ENCODE data around the gene DLX5. TPM values are rescaled to one million over a fixed set of nuclear protein-coding genes. Genes with fewer than 3 reads are reported as not detected.

DLX5 gene
- total RNA-seq, 1 donor = 2.5 TPM

DNA sequence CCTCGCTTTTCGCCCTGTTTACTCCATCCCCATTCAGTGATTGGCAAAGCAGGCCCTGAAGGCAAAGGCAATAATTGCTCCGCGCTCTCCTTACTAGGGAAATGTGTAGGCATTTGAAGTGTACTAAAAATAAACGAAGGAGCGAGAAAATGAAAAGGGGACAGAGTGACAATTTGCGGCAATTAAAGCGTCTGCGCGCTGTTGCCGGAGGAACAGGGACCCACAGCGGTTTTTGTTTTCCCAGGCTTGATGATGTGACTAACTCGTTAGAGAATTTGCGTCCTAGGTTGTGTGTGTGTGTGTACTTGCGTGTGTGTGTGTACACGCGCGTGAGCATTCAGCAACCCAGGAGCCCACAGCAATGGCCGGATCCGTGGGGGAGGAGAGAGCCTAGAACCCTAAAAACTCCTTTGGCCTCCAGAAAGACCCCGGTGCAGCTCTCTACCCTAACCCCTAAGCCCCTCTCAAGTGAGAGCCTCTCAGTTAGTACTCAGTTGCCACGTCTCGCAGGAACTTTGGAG lies 27.1 kb downstream of the DLX5 start:
- H2AFZ ChIP-seq (ENCODE audit: low read length) = no peak overlapping the region
- no peaks in the 10 kb centered on the region for H3K79me2 ChIP-seq (ENCODE audit: insufficient read depth, low read length)
- DNase-seq (ENCODE audit: insufficient read length, low spot score, missing footprints) = no peak
- TF ChIP-seq, protein P1, sequence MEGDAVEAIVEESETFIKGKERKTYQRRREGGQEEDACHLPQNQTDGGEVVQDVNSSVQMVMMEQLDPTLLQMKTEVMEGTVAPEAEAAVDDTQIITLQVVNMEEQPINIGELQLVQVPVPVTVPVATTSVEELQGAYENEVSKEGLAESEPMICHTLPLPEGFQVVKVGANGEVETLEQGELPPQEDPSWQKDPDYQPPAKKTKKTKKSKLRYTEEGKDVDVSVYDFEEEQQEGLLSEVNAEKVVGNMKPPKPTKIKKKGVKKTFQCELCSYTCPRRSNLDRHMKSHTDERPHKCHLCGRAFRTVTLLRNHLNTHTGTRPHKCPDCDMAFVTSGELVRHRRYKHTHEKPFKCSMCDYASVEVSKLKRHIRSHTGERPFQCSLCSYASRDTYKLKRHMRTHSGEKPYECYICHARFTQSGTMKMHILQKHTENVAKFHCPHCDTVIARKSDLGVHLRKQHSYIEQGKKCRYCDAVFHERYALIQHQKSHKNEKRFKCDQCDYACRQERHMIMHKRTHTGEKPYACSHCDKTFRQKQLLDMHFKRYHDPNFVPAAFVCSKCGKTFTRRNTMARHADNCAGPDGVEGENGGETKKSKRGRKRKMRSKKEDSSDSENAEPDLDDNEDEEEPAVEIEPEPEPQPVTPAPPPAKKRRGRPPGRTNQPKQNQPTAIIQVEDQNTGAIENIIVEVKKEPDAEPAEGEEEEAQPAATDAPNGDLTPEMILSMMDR (IDR thresholded peaks at IDR 0.05; ENCODE audit: extremely low read depth, low read depth, low read length) = no peak
- H3K36me3 ChIP-seq (ENCODE audit: insufficient read depth, low read length) = no peaks in the 10 kb centered on the region
- H4K20me1 ChIP-seq (ENCODE audit: insufficient read depth, low read length) = no peaks in the 10 kb centered on the region
- H3K9me3 ChIP-seq (ENCODE audit: low read depth, low read length) = no peaks in the 10 kb centered on the region
- H3K4me2 ChIP-seq (ENCODE audit: insufficient read depth, low read length) = no peak overlapping the region
- no peaks in the 10 kb centered on the region for H3K27me3 ChIP-seq (ENCODE audit: insufficient read depth, low read length)
- no peak overlapping the region for H3K4me3 ChIP-seq (ENCODE audit: insufficient read depth, low read length)
- H3K27ac ChIP-seq (ENCODE audit: low read depth, low read length) = no peak overlapping the region
- H3K4me1 ChIP-seq (ENCODE audit: insufficient read depth, low read length) = no peaks in the 10 kb centered on the region

DNA sequence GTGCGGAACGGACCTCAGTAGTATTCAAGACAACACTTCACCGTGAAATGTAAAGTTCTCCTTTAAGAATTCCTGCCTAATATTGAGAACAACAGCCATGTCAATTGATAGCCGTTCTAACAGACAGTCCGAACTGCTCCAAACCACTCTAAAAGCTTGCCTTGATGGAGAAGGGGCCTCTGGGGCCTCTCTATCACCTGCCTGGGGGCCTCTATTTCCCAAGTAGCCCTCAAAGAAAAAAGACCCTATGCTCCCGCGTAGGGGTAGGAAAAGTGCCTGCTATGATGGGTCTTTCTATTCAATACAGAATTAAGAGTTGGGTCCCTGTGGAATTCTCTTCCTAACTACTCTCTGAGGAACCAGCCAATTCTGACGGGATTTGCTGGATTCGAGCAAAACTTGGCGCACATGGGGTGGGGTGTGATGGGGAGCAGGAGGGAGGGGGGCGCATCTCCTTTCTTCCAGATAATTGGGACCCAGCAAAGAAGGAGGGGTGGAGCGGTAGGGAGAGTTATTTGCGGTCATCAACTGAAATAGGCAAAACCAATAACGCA lies 27.6 kb downstream of the DLX5 start:
- no peak for DNase-seq (ENCODE audit: insufficient read length, low spot score, missing footprints)
- H3K27ac ChIP-seq (ENCODE audit: low read depth, low read length) = no peak overlapping the region
- no peaks in the 10 kb centered on the region for H3K4me1 ChIP-seq (ENCODE audit: insufficient read depth, low read length)
- no peaks in the 10 kb centered on the region for H3K36me3 ChIP-seq (ENCODE audit: insufficient read depth, low read length)
- H3K4me2 ChIP-seq (ENCODE audit: insufficient read depth, low read length) = no peak overlapping the region
- no peaks in the 10 kb centered on the region for H3K79me2 ChIP-seq (ENCODE audit: insufficient read depth, low read length)
- TF ChIP-seq, protein P1 (IDR thresholded peaks at IDR 0.05; ENCODE audit: extremely low read depth, low read depth, low read length) = no peak
- no peak overlapping the region for H3K4me3 ChIP-seq (ENCODE audit: insufficient read depth, low read length)
- no peaks in the 10 kb centered on the region for H3K27me3 ChIP-seq (ENCODE audit: insufficient read depth, low read length)
- H3K9me3 ChIP-seq (ENCODE audit: low read depth, low read length) = no peaks in the 10 kb centered on the region
- no peak overlapping the region for H2AFZ ChIP-seq (ENCODE audit: low read length)
- no peaks in the 10 kb centered on the region for H4K20me1 ChIP-seq (ENCODE audit: insufficient read depth, low read length)

DNA sequence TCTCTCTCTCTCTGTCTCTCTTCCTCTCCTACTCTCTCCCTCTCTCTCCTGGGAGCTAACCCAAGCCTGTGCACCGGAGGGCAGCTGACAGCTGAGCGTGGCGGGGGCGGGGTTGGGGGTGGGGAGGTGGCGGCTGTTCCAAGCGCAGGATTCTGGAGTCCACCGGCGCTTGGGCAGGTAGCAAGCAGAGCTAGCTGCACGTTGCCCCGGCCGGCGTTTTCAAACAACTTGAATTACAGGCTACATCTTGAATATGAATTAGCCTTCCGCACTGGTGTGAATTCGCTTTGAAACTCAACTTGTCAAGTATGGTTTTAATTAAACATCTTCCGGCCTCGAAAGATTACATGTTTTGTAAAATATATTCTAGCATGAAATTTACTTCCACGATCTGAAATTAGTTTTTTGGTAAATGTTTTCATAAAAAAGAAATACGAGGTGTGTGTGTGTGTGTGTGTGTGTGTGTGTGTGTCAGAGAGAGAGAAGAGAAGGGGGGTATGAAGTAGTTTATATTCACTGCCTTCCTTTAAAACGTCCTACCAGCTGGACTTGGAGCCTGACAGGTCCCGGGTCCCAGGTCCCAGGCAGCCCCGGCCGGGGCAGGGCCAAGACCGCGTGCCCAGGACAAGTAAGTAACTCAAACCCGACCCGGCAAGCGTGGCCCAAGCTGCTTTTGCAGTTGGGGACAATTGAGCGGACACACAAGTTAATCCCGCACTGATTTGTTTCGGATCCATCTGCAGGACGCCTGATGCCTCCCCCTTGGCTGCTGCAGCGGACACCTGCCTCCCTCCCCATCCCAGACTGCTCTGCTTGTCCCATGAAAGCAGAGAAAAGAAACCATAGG lies 28.3 kb downstream of the DLX5 start:
- Histone ChIP-seq H3K4me2 (ENCODE audit: insufficient read depth, low read length) (peak overlapping the region; percentile 45), H3K9me3 (ENCODE audit: low read depth, low read length) (no peaks in the 10 kb centered on the region), H3K4me1 (ENCODE audit: insufficient read depth, low read length) (no peaks in the 10 kb centered on the region), H3K27ac (ENCODE audit: low read depth, low read length) (no peak overlapping the region), H2AFZ (ENCODE audit: low read length) (no peak overlapping the region), H3K36me3 (ENCODE audit: insufficient read depth, low read length) (no peaks in the 10 kb centered on the region), H3K27me3 (ENCODE audit: insufficient read depth, low read length) (no peaks in the 10 kb centered on the region), H4K20me1 (ENCODE audit: insufficient read depth, low read length) (no peaks in the 10 kb centered on the region), H3K4me3 (ENCODE audit: insufficient read depth, low read length) (peak overlapping the region; percentile 22), H3K79me2 (ENCODE audit: insufficient read depth, low read length) (no peaks in the 10 kb centered on the region)
- TF ChIP-seq, protein P1 (IDR thresholded peaks at IDR 0.05; ENCODE audit: extremely low read depth, low read depth, low read length) = no peak
- DNase-seq (ENCODE audit: insufficient read length, low spot score, missing footprints) = no peak

Measured in osteoblast (primary cell).